ENCODE data around the gene CDK5R2.

CDK5R2 gene

DNA sequence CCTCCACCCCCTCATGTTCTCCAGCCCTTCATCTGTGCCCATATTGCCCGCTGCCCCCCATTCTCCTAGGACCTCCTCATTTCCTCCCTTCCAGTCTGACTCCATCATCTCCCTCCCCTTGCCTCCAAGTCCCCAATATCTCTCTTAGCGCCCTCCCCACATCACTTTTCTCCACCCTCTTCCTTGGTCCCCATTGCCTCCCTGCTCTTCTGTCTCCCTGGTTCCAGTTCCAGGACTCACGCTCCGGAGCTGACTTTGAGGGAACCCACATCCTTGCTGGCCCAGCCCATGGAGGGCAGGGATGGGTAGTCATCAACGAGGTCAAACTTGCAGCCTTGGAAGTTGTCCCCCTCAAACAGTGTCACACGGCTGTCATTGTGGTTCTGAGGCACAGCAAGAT is 31.1 kb downstream of the CDK5R2 start:
- DNase-seq: no peak

DNA sequence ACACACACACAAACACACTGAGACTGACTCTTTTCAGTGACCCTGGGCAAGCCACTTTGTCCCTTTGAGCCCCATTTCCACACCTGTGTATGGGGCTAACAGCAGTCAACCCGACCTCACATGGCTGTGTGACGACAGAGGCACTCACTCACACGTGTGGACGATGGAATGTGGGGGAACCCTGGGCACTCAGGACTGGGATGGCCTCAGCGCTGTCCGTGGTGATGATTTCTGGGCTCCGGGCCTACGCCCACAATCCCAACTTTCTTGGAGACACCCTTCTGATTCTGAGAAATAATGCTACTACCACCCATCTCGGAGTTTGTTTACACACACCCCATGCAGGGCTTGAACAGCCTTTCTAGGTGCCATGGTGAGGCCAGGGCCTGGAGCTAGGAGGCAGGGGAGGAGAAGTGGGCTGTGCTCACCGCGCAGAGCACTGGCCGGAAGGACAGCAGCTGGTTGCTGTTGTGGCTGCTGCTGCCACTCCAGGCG is 32.3 kb downstream of the CDK5R2 start:
- DNase-seq: no peak

DNA sequence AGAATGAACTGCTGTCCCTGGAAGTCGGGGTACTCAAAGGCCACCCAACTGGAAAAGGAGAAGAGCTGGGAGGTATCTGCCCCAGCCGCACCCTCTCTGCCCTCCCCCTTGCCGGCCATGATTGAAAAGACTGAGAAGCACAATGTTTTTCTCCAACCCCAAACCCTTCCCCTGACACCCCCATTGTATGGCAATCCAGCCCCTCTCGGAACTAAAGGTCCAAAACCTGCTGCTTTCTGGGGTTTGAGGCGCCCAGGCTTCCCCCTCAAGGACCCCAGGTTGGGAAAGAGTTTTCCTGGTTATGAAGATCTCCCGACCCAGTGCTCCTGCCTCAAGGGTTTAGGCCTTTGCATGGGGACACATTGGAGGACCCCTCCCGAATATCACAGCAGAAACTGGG is 32.7 kb downstream of the CDK5R2 start:
- no peak for DNase-seq

DNA sequence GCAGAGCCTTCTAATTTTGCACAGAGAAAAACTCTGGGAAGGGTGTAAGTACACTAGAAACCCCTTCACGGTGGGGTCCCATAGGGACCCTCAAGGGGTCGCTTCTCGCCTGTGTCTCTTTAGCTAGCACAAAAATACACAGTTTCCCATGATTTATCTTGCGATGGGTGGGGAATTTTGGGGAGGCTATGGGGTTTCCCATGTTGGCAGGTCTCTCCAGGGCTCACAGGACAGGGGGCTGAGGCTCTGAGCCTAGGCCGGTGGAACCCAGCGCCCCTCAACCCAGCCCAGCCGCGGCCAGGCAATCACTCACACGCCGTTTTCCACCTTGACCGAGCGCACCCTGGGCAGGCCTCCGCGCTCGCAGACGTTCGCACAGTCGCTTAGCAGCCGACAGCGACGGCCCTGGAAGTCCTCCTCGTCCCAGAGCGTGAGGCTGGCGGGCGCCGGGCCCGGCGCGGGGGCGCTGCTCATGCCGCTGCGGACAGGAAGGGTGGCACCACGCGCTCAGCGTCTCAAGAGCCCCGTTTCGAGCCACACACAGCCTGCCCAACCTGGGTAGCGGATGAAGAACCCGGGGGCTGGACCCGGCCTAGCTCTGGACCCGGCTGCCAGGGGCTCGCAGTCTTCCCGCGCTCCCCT is 33.4 kb downstream of the CDK5R2 start:
- peak in 1 of 2 experiments; percentile 26 for DNase-seq

DNA sequence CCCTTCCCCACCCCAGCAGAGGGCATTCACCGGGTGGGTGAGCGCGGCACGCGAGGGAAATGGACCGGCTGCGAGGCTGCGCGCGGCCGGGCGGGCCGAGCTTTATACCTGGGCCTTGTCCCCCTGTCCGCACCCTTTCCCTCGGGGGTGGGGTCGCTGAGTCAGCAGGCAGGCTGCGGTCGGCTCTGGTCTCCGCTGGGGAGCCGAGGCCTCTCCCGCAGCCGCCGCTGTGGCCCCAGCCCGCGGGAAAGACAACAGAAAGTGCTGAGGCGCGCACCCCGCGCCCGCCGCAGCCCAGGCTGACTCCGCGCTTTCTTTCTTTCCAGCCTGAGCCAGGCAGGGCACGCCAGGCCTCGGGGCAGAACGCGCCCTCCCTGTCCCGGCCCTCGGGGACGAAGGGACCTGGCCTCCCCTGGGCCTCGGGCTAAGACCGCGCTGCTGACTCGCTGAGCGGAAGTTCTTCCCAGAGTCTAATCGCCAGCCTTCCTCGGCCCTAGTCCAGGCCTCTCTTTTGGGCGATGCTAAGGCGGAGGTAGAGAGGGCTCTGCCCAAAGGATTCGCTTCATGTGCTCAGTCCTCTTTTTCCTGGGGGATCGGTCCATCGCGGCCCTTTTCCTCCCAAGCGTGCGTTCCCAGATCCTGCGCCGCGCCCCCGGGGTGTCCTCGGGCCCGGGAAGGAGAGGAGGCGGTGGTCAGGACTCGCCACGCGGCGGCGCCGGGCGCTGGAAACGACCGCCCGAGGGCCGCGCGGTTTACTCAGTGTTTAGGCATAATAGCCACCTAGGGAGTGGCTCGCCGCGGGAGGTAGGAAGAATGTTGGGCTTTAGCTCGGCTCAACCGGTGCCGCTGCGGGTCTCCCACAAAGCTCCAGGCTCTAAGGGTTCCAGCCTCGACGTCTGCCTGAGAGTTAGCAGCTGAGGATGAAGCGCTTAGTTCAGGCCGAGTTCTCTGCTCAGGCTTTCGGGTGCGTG is 34.2 kb downstream of the CDK5R2 start, which contains the start of gene CRYBA2:
CRYBA2 (minus strand) TSS at position 78 of the 971 bp plus-strand sequence. CDS start 246 bp downstream, outside the sequence.
- DNase-seq: peak in 1 of 2 experiments; percentile 42

DNA sequence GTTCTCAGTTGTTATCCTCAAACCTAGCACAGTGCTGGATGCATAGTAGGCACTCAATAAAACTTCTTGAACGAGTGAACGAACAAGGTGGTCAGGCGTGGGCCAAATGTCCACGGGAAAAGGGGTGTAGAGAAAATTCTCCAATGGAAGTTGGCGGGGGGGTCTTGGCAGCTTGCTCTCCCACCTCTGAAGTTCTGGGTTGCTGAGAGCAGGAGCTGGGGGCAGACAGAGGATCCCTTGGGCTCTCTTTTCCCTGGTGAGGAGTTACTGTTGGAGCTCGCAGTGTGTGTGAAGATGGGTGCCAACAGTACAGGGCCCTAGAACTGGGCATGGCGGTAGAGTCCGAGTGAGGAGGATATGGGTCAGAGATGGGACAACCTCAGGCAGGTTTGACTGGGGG is 36.1 kb downstream of the CDK5R2 start:
- no peak for DNase-seq

DNA sequence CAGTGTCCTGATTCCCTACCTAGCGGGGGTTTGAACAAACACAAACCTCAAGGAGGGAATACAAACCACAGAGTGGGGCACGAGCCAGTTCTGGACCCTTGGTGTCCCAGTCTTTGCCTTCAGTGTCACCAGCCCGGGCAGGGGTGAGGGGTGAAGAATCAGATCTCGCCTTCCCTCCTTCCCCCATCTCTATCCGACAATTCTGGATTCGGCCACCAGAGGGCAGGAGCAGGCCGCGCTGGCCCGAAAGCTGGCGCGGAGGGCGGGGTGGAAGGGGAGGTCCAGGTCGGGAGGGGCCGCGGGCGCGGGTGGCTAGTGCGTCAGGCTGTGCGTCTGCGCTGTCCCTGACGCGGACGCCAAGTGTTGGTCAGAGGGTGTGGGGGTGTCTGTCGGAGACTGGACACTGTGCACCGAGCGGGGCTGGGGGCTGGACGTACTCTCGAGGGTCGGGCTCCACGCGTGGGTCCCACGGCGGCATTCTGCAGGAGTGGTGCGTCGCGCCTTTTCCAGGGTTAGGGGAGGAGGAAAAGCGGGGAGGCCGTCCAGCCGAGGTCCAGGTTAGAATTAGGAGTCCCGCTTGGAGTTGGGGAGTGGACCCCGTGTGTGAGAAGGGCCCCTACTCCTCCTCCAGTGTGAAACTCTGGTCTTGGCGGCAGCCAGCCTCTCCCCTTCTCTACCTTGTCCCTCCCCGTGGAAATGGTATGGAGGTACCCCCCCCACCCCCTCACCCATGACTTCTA is 36.7 kb downstream of the CDK5R2 start:
- DNase-seq: peak; percentile 92 to 93

DNA sequence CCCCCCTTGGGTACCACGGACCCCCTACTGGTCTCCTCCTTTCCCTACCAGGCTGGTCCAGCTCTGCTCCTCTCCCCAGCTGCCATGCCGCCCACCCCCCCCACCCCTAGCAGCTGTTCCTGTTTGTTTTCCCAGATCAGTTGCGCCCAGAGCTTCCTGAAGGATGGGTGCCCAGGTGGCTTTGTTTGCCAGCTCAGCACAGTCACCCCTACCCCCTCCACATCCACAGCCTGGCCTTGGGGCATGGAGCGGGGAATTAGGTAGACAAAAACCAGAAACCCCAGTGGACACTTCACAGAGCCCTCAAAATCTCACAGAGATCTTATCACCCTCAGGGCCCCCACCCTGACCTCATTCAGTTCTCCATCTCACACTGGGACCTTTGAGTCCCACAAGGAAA is 37.5 kb downstream of the CDK5R2 start:
- no peak for DNase-seq

DNA sequence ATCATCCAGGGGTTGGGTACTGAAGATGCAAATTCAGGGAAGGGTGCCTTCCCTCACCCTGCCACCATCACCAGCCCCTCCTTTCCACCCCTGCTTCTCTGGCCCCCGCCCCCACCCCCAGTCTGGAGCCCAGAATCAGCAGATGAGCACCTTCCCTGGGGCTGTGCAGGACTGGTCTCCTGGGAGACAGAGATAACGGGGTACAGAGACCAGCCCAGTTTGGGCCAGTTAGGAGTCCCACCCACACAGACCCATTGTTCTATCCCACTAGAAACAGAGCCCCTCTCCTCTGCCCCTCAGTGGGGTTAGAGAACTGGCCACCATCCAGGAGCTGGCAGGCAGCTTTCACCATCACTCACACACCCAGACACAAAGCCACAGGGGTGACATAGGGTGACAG is 38.3 kb downstream of the CDK5R2 start:
- DNase-seq: no peak

DNA sequence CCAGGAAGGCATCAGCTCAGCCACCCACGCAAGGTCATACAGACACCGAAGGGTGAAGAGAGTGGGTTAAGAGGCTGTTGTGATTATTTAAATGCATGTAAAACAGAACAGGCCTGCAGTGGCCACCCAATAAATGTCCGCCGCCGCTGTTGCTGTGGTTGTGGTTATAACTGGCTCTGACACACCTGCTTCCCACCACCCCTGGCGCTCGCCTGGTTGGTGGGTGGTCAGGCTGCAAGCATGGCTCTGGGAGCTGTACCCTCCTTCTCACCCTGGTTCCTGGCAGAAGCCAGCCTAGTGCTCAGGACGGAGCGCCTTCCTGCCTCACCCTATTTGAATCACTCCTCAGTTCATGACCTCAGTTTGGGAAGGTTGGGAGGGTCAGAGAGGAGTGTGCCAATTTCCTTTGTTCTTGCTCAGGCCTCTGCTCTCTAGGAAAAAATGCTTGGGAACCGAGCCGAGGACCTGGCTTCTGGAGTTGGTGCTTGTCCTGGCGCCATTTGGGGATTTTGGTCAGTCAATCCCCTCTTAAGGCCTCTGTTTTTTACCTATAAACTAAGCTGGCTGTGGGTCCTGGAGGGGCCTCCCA is 39.0 kb downstream of the CDK5R2 start:
- DNase-seq: no peak

DNA sequence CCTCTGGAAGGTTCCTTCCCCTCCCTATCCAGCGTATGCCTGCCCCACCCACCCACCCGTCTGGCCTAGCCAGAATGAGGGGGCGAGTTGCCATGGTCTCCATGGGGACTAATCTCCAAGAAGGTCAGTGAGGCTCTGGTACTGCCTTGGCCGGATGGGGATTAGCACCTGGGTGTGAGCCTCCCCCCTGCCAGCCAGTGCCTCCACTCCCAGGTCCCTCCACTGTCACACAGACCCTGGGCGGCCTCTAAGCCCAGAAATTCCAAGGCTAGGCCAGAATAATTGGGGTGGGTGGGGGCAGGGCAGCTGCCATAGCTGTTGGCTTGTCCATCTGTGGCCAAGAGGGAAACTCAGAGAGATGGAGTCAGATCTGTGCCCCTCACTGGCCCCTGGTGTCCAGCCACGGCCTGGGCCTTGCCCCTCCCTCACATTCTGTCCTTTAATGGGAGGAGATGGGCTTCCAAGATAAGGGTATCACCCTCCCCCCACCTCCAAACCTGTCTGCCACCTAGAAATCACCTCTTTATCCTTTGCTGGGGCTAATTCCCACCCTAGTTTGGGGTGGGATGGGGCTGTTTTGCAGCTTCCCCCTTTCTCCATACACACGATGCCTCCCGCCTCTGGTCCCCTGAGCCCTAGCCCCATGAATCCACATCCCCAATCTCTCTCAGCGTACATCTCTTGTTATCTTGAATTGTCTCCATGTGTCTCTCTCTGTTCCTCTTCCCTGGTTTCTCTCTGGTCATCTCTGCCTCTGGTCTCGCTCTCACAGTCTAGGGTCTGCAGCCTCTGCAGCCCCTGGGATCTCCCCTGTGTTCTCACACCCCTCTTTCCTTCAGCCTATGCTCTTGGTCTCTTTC is 39.8 kb downstream of the CDK5R2 start:
- no peak for DNase-seq

DNA sequence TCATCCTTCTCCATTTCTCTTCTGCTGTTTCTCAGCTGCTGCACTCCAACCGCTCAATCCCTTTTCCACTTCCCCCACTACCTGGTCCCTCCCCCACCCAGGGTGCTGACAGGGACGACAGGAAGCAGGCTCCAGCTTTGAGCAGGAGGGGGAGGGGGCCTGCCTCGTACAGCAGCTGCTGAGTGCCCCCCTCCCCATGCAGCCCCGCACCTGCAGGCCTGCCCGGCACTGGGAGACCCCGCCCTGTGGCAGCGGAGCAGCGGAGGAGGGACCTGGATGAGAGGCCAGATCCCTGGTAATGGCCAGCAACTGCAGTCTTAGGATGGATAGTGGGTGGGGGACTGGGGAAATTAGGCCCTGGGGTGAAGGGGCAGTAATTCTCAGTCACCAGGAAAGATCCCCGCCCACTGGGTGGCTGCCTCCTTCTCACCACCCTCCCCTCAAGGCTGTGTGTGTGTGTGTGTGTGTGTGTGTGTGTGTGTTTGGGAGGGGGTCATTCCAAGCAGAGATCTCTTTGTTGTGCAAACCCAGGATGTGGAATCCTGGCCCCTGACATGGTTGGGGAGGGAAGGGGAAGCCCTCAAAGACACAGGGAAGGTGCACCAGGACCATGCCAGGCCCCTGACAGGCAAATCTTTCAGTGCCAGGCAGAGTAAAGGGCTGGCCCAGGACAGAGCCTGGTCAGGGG is 40.6 kb downstream of the CDK5R2 start:
- no peak for DNase-seq

DNA sequence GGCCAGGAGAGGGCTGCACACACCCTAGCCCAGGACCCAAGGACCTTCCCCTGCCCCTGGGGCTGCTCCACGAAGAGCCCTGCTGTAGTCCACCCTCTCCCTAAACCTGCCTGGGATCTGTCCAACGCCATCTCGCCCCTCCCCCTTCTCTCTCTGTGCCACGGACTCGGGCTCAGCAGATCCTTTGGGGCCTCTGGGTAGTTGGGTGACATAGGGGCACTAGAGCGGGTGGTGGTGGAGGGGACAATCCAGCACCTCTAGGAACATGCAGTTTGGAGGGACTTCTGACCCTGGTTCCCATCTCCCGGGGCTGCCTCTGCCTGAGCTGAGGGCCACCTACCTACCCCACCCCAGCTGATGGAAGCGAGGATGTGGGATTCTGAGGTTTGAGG is 41.1 kb downstream of the CDK5R2 start:
- DNase-seq: no peak

DNA sequence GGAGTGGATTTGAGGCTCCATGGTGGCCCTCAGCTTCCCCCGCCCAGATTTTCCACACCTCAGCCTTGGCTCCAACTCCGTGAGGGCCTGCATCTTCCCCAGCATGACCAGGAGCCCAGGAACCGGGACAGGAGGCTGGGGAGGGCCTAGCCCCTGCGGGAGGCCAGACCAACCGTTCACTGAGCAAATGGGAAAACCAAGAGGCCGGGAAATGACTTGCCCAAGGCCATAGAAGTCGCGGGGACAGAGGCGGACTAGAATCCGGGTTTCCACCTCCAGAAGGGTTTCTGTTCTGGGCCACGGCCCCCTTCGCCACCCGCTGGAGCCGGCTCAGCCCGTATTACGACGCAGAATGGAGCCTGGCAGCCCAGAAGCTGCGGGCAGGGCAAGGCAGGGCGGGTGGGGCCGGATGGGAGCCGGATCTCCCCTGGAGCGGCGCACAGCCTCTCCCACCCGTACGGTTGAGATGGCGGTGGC is 41.7 kb downstream of the CDK5R2 start:
- DNase-seq: no peak

DNA sequence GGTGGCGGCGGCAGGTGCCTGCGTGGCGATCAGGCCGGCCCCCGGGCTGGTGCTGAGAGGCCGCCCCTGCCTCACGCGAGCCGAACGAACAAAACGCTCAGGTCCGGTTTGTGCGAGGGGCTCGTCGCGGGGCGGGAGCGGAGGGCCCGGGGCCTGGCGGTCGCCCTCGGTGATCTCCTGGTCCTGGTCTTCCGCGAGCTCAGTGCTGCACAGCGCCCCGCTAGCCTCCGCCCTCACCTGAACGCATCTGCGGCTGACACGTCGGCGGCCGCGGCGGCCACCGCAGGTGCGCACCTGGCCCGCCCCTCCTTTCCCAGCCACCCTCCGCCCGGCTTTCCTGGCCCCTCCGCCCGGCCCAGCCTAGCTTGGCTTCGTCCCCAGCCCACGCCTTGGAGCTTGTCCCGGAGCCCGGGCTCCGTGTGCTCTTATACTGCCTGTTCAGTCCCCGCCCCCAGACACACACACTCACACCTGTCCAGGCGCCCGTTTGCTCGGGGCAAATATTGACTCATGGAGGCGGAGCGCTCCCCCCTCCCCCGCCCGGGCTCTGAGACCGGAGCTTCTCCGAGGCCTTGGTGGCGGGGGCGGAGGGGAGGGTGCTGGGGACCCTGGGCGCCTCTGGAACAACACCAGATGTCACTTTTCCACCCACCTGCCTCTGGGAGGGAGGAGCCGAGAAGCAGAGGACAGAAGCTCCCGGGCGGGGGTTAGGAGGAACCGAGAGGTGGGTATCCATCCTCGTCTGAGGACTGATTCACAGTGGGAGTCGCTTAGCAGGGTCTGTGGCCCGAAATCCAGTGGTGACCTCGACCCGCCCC is 42.3 kb downstream of the CDK5R2 start:
- peak in 1 of 2 experiments; percentile 57 for DNase-seq

DNA sequence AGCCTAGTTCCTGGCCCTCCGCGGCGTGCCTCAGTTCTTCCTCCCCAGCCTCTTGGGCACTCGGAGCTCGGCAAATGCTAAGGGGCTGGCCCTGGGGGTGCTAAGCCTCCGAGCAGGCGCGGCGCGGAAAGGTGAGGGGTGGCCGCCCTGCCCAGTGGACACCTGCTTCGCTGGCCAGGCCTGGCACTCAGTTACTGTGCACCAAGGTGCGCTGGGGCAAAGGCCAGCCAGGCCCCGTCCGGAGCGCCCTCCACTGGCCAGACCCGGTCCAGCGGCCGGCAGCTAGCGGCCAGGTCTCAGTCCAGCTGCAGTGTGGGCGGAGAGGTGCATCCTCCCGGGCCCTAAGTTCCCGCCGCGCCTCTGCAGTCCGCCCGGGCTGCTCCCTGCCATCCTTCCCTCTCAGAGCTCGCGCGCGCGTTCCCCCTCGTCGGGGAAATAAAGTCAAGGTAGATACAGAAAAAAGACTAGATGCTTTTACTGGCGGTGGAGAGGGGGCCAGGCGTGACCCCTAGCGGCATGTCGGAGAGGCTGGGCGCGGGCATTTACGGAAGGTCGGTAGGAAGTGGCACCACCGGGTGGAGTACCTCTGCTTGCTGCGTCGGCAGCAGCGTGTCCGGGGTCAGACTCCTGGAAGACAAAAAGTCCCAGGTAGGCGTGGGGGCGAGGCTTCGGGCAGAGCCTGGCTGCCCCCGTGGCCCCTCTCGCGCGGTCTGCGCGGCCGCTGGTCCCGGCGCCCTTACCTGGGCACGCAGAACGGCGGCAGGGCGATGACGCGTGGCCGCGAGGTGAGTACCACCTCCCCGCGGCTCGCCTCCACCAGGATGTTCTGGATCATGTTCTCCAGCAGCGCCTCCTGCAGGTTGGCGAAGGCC is 43.2 kb downstream of the CDK5R2 start:
- peak; percentile 77 to 78 for DNase-seq

DNA sequence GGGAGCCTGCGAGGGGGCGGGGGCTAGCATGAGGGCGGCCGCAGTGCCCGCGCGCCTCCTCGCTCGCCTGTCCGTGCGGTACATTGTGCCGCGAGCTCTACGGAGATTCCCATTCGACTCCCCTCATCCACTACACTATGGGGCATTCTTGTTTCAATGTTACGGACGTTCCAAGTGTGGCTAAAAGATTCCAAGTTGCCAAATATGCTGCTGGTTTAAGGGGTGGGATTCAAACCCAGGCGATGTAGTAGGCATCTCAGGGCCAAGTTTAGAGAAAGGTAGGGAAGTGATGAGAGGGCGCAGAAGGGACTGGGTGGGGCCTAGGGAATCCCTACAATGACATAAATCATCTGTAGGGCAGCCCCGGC is 43.8 kb downstream of the CDK5R2 start:
- no peak for DNase-seq

DNA sequence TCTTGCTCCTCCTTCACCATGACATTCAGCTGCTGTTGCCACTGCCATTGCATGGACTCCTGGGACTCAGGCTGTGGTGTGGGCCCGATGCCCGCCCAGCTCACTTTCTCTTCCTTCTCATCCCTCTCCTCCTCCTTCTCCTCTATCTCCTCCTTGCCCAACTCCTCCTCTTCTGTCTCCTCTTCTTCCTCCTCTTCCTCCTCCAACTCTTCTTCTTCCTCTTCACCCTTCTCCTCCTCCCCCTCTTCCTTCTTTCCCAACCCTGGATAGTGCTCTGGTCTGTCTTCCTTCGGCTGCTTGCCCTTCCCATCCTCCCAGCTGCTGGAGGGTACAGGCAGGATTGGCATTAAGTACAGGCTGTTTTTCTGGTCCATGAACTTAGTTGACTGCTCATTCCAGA is 44.5 kb downstream of the CDK5R2 start:
- no peak for DNase-seq

DNA sequence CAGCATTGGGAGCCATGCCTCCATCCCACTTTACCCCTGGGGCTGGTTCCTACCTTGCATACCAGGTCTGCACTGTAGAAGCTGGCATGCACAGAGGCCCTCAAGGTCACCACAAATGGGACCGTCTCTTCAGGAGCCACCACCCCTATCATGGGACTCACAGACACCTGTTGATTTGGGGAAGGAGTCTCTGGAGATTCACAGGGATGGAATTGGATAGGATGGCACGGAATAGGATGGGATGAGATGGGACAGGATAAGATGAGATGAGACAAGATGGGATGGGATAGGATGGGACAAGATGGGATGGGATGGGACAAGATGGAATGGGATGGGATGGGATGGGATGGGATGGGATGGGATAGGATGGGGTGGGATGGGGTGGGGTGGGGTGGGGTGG is 49.8 kb downstream of the CDK5R2 start:
- no peak for DNase-seq

All from activated T-cell treated with anti-CD3 and anti-CD28 coated beads, Interleukin-2, amount 50 U/mL, for 48 hours (primary cell).